Measurements from ENCODE around the gene CASTOR1.
A peak's percentile ranks its signal among the peaks of the same experiment; 100 is the strongest.

Gene CASTOR1

GRCh38 chr22:30261134-30261533, 28.2 kb downstream of the CASTOR1 start:
- no peak for TF ChIP-seq CTCF (IDR thresholded peaks at IDR 0.05; ENCODE audit: extremely low read depth, missing control alignments)
- no peak for DNase-seq (ENCODE audit: low spot score)

GRCh38 chr22:30260682-30261081, 28.6 kb downstream of the CASTOR1 start:
- no peak for DNase-seq (ENCODE audit: low spot score)
- TF ChIP-seq CTCF (IDR thresholded peaks at IDR 0.05; ENCODE audit: extremely low read depth, missing control alignments) = no peak

- no peak for TF ChIP-seq CTCF (IDR thresholded peaks at IDR 0.05; ENCODE audit: extremely low read depth, missing control alignments)
Measured at GRCh38 chr22:30260276-30260675, 29.0 kb downstream of the CASTOR1 start.

GRCh38 chr22:30254314-30254713, 35.0 kb downstream of the CASTOR1 start:
- no peak for TF ChIP-seq CTCF (IDR thresholded peaks at IDR 0.05; ENCODE audit: extremely low read depth, missing control alignments)
- no peak for DNase-seq (ENCODE audit: low spot score)

More at GRCh38 chr22:30260276-30260675, 29.0 kb downstream of the CASTOR1 start:
- DNase-seq (ENCODE audit: low spot score) = no peak

- peak; percentile 65 for DNase-seq (ENCODE audit: low spot score)
- TF ChIP-seq CTCF (IDR thresholded peaks at IDR 0.05; ENCODE audit: extremely low read depth, missing control alignments) = no peak
Measured at GRCh38 chr22:30253205-30253852, 36.0 kb downstream of the CASTOR1 start.

- no peak for TF ChIP-seq CTCF (IDR thresholded peaks at IDR 0.05; ENCODE audit: extremely low read depth, missing control alignments)
- no peak for DNase-seq (ENCODE audit: low spot score)
Measured at GRCh38 chr22:30252411-30253204, 36.7 kb downstream of the CASTOR1 start.

GRCh38 chr22:30251711-30252110, 37.6 kb downstream of the CASTOR1 start:
- no peak for DNase-seq (ENCODE audit: low spot score)
- no peak for TF ChIP-seq CTCF (IDR thresholded peaks at IDR 0.05; ENCODE audit: extremely low read depth, missing control alignments)
